ENCODE measurements around the gene KIRREL3.

- TF ChIP-seq, protein P1, sequence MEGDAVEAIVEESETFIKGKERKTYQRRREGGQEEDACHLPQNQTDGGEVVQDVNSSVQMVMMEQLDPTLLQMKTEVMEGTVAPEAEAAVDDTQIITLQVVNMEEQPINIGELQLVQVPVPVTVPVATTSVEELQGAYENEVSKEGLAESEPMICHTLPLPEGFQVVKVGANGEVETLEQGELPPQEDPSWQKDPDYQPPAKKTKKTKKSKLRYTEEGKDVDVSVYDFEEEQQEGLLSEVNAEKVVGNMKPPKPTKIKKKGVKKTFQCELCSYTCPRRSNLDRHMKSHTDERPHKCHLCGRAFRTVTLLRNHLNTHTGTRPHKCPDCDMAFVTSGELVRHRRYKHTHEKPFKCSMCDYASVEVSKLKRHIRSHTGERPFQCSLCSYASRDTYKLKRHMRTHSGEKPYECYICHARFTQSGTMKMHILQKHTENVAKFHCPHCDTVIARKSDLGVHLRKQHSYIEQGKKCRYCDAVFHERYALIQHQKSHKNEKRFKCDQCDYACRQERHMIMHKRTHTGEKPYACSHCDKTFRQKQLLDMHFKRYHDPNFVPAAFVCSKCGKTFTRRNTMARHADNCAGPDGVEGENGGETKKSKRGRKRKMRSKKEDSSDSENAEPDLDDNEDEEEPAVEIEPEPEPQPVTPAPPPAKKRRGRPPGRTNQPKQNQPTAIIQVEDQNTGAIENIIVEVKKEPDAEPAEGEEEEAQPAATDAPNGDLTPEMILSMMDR (IDR thresholded peaks at IDR 0.05), result no peak
- TF ChIP-seq EP300 (IDR thresholded peaks at IDR 0.05), result no peak
- TF ChIP-seq POLR2A (IDR thresholded peaks at IDR 0.05), result peak; percentile 8
Observed at GRCh38 chr11:126585774-126586491, 414.6 kb downstream of the KIRREL3 start.

All from ovary (tissue), 3 donors.